SK-N-SH (cell line): ENCODE measurements around the gene ACER3. TPM values are rescaled to one million over a fixed set of nuclear protein-coding genes. Genes with fewer than 3 reads are reported as not detected.

Experiments used
- CTCF ChIA-PET: fragments of 300-600, 350-600 bp; formaldehyde crosslinking; extraction: SDS; loops from one replicate; lab custom pipeline; 2021; lab: Yijun Ruan, JAX
- POLR2A ChIA-PET: fragments of 350-600 bp; sonication (Branson Sonifier 250); formaldehyde crosslinking; extraction: SDS; loops from one replicate; lab custom pipeline; 2020; ENCODE audit warnings: antibody characterized with exemption, inconsistent platforms; lab: Yijun Ruan, JAX
- DNase-seq: peaks from one replicate; pipeline ENCODE4 v3.0.0; 2012
- H2AFZ ChIP-seq: fragments of 200-600 bp; sonication (generic); 2 replicates; pipeline ENCODE4 v1.8.1; 2016; ENCODE audit warnings: antibody characterized with exemption, mild to moderate bottlenecking, low read depth
- H3F3A ChIP-seq: fragments of 200-600 bp; sonication (generic); replicated peaks from 2 replicates; pipeline ENCODE3; 2016; ENCODE audit warnings: antibody characterized with exemption, mild to moderate bottlenecking; ENCODE audit not compliant: insufficient read depth
- H3K27ac ChIP-seq, 2 experiments: fragments of 200-500 bp in 1 of 2; fragments of 200-600 bp in 1 of 2; sonication (Bioruptor generic) in 1 of 2; sonication (generic), shearing (Covaris generic) in 1 of 2; 2 replicates each; pipeline versions ENCODE4 v1.5.1 to v1.6.1; 2014 to 2016; ENCODE audit warnings: low read depth in 2 of 2, inconsistent platforms in 1 of 2, low read length in 1 of 2, mild to moderate bottlenecking in 1 of 2, mixed read lengths in 1 of 2
- H3K27me3 ChIP-seq: fragments of 200-600 bp; sonication (generic), shearing (Covaris generic); 2 replicates; pipeline ENCODE4 v1.6.1; 2016; ENCODE audit warnings: mixed run types; ENCODE audit not compliant: insufficient read depth
- H3K36me3 ChIP-seq, 2 experiments: fragments of 200-500 bp in 1 of 2; fragments of 200-600 bp in 1 of 2; sonication (Bioruptor generic) in 1 of 2; sonication (generic) in 1 of 2; replicated peaks in 1 of 2; 2 replicates each; pipeline versions ENCODE3 to v1.5.1; 2014 to 2016; ENCODE audit warnings: low read length in 1 of 2, mild to moderate bottlenecking in 1 of 2; ENCODE audit not compliant: insufficient read depth in 2 of 2, control insufficient read depth in 1 of 2
- H3K4me1 ChIP-seq, 2 experiments: fragments of 200-500 bp in 1 of 2; fragments of 200-600 bp in 1 of 2; sonication (Bioruptor generic) in 1 of 2; sonication (generic), shearing (Covaris generic) in 1 of 2; 2 replicates each; pipeline versions ENCODE4 v1.5.1 to v1.6.1; 2014 to 2016; ENCODE audit warnings: low read depth in 1 of 2, low read length in 1 of 2, mixed run types in 1 of 2; ENCODE audit not compliant: insufficient read depth in 2 of 2, control insufficient read depth in 1 of 2
- H3K4me2 ChIP-seq: fragments of 200-600 bp; sonication (generic), shearing (Covaris generic); 2 replicates; pipeline ENCODE4 v1.6.1; 2017; ENCODE audit warnings: mixed run types
- H3K4me3 ChIP-seq, 2 experiments: fragments of 200-500 bp in 1 of 2; fragments of 200-600 bp in 1 of 2; sonication (Bioruptor generic) in 1 of 2; sonication (generic), shearing (Covaris generic) in 1 of 2; 2 replicates each; pipeline versions ENCODE4 v1.5.1 to v1.8.1; 2014 to 2016; ENCODE audit warnings: low read depth in 2 of 2, inconsistent platforms in 1 of 2, low read length in 1 of 2, mild to moderate bottlenecking in 1 of 2, mixed read lengths in 1 of 2, moderate library complexity in 1 of 2
- H3K79me2 ChIP-seq: fragments of 200-600 bp; sonication (generic); 2 replicates; pipeline ENCODE4 v1.8.1; 2017; ENCODE audit warnings: mild to moderate bottlenecking; ENCODE audit not compliant: insufficient read depth
- H3K9ac ChIP-seq: fragments of 200-600 bp; sonication (generic); 2 replicates; pipeline ENCODE4 v1.6.1; 2017; ENCODE audit warnings: mixed run types
- H3K9me2 ChIP-seq: fragments of 200-600 bp; sonication (generic); 2 replicates; pipeline ENCODE4 v1.6.1; 2017; ENCODE audit warnings: mixed run types
- H3K9me3 ChIP-seq: fragments of 200-600 bp; sonication (generic); 2 replicates; pipeline ENCODE4 v1.6.1; 2017; ENCODE audit warnings: mixed run types, mild to moderate bottlenecking, moderate library complexity
- H4K20me1 ChIP-seq: fragments of 200-600 bp; sonication (generic); 2 replicates; pipeline ENCODE4 v1.6.1; 2017; ENCODE audit warnings: mild to moderate bottlenecking, mixed run types; ENCODE audit not compliant: insufficient read depth
- EZH2phosphoT487 ChIP-seq: fragments of 200-600 bp; sonication (generic); IDR thresholded peaks from 2 replicates; pipeline ENCODE4 v1.6.1; 2017; ENCODE audit warnings: low read depth, mixed run types, mild to moderate bottlenecking, antibody characterized with exemption, moderate library complexity, borderline replicate concordance
- FOSL2 ChIP-seq: IDR thresholded peaks from 2 replicates; pipeline ENCODE4 v1.4.0; 2012; ENCODE audit warnings: low read depth, mild to moderate bottlenecking, moderate library complexity, borderline replicate concordance
- FOXJ3 ChIP-seq: sonication (generic); formaldehyde crosslinking; IDR thresholded peaks from 2 replicates; pipeline ENCODE4 v1.5.1; 2020; ENCODE audit warnings: mild to moderate bottlenecking, missing genetic modification reagents
- MXI1 ChIP-seq: IDR thresholded peaks from 2 replicates; pipeline ENCODE4 v1.6.1; 2012; ENCODE audit warnings: mild to moderate bottlenecking, low read depth, low read length, improper control_type of control experiment
- POLR2AphosphoS5 ChIP-seq: IDR thresholded peaks from 2 replicates; pipeline ENCODE4 v1.6.1; 2012; ENCODE audit warnings: low read depth, low read length
- TAF1 ChIP-seq: IDR thresholded peaks from 2 replicates; pipeline ENCODE4 v1.6.1; 2012; ENCODE audit warnings: low read depth, mild to moderate bottlenecking, low read length, moderate library complexity, borderline replicate concordance
- TCF12 ChIP-seq: IDR thresholded peaks from 2 replicates; pipeline ENCODE4 v1.4.0; 2012
- WGBS: methylation state at CpG from one replicate; pipeline ENCODE4 v1.1.6; 2017; ENCODE audit warnings: low lambda C conversion rate; 5-methylcytosine and 5-hydroxymethylcytosine counted together
- polyA plus RNA-seq, 3 experiments: library from polyadenylated mRNA; depleted of rRNA; stranded (reverse); fragments of >200 nt; gene quantifications; 2 replicates each; pipeline ENCODE4 v1.2.3, GENCODE V29; 2012
- TF ChIP-seq, protein P1 (sequence below): IDR thresholded peaks from 2 replicates; pipeline ENCODE4 v1.6.1; 2012; ENCODE audit warnings: mild to moderate bottlenecking, low read depth, low read length, moderate library complexity
- TF ChIP-seq, protein P2 (sequence below): fragments of 150-350 bp; IDR thresholded peaks from 2 replicates; pipeline ENCODE4 v1.6.1; 2016; ENCODE audit warnings: mild to moderate bottlenecking, low read depth, low read length
- TF ChIP-seq, protein P3 (sequence below): fragments of 200-600 bp; sonication (generic); IDR thresholded peaks from 2 replicates; pipeline ENCODE4 v1.6.1; 2017; ENCODE audit warnings: antibody characterized with exemption, mild to moderate bottlenecking, moderate library complexity

Gene ACER3
- polyA plus RNA-seq, 1 of the 3 experiments (the other 2 are of a cell fraction): 5.4 TPM

DNA sequence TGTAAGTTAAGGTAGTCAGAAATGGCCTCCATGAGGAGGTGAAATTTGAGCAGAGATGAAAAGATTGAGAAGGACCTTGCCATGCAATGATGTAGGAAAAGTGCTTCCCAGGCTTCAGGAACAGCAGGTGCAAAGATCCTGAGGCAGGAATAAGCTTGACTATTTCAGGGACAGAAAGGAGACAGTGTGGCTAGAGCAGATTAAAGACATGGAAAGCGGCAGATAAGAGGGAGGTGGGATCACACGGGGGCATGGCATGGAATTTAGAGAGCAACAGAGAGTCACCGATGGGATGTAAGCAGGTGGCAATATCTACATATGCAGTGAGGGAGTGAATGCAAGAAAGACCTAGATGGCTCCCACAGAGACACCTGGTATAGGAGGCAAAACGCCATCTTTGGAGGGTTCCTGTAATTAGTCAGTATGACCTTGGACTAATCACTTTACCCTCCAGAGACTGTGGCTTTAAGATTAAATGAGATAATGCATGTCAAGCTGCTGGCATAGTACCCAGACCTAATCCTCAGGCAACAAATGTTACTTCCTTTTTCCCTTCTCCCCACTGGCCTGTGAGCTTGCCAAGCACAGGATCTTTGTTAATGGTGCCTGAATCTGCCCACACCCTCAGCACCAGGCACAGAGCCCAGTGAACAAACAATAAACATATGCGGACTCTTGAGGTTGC, 24.6 kb upstream of the ACER3 start:
- no peak for DNase-seq
- no peak overlapping the region for H3K4me2 ChIP-seq
- CTCF ChIA-PET: interaction anchor here (1.0 to 2.9 kb wide), 2 partner anchors 12 to 102 kb away, joined by 3 to 10 read pairs; no protein-coding TSS in a partner anchor
- H4K20me1 ChIP-seq: no peaks in the 10 kb centered on the region
- H3K27me3 ChIP-seq: peaks cover 38% of the 10 kb centered on the region; the same call in 1 of the 2 replicates
- H3K27ac ChIP-seq: no peak overlapping the region
- H3K4me1 ChIP-seq: peaks cover under 1 to 15% of the 10 kb centered on the region in 2 experiments; a peak in 2 of 4 replicates
- TF ChIP-seq MXI1: no peak
- TF ChIP-seq TAF1: no peak
- no peak for TF ChIP-seq POLR2AphosphoS5
- TF ChIP-seq, protein P1, sequence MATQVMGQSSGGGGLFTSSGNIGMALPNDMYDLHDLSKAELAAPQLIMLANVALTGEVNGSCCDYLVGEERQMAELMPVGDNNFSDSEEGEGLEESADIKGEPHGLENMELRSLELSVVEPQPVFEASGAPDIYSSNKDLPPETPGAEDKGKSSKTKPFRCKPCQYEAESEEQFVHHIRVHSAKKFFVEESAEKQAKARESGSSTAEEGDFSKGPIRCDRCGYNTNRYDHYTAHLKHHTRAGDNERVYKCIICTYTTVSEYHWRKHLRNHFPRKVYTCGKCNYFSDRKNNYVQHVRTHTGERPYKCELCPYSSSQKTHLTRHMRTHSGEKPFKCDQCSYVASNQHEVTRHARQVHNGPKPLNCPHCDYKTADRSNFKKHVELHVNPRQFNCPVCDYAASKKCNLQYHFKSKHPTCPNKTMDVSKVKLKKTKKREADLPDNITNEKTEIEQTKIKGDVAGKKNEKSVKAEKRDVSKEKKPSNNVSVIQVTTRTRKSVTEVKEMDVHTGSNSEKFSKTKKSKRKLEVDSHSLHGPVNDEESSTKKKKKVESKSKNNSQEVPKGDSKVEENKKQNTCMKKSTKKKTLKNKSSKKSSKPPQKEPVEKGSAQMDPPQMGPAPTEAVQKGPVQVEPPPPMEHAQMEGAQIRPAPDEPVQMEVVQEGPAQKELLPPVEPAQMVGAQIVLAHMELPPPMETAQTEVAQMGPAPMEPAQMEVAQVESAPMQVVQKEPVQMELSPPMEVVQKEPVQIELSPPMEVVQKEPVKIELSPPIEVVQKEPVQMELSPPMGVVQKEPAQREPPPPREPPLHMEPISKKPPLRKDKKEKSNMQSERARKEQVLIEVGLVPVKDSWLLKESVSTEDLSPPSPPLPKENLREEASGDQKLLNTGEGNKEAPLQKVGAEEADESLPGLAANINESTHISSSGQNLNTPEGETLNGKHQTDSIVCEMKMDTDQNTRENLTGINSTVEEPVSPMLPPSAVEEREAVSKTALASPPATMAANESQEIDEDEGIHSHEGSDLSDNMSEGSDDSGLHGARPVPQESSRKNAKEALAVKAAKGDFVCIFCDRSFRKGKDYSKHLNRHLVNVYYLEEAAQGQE: no peak
- TF ChIP-seq TCF12: no peak
- TF ChIP-seq, protein P2, sequence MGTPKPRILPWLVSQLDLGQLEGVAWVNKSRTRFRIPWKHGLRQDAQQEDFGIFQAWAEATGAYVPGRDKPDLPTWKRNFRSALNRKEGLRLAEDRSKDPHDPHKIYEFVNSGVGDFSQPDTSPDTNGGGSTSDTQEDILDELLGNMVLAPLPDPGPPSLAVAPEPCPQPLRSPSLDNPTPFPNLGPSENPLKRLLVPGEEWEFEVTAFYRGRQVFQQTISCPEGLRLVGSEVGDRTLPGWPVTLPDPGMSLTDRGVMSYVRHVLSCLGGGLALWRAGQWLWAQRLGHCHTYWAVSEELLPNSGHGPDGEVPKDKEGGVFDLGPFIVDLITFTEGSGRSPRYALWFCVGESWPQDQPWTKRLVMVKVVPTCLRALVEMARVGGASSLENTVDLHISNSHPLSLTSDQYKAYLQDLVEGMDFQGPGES: no peak
- TF ChIP-seq FOXJ3 (CRISPR knock-in tag): no peak
- TF ChIP-seq, all 33 proteins: peak for 0
- Histone ChIP-seq H3K4me3 (no peak overlapping the region), H3F3A (no peaks in the 10 kb centered on the region), H3K36me3 (no peaks in the 10 kb centered on the region), H3K9me2 (no peaks in the 10 kb centered on the region), H3K9me3 (no peaks in the 10 kb centered on the region), H2AFZ (no peak overlapping the region), H3K9ac (no peak overlapping the region), H3K79me2 (no peaks in the 10 kb centered on the region)
- POLR2A ChIA-PET: no interaction called here
- 59% methylated on average over 5 of the region's 5 CpGs for WGBS

DNA sequence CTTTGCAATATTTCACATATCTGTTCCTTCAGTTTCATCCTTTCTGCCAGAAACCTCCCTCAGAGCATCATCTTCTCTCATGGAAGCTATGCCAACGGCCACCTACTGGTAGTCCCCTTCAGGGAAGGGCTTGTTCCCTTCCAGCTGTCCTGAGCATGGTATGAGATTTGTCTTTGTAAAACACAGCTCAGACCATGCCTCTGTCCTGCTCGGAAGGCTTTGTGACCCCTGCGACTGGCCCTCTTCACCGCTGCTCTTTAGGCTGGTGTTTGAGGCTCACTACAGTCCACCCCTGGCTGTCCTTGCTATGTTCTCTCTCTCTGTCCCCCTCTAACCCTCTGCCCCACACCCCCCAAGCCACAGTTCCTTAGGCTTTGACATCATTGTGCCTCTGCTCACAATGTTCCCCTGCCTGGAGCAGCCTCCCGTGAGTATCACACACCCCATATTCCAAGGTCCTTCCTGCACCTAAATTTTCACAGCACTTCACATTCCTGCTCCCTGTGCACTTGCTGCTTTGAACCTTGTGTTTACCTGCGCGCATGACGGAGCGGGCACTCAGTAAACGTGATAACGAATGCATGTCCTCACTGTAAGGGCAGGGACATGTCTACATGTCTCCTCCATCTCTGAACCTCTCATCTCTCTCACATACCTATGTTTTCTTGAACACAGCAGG, 24.0 kb upstream of the ACER3 start:
- Histone ChIP-seq H3K79me2 (no peaks in the 10 kb centered on the region), H3K4me1 (peaks cover 0 to 14% of the 10 kb centered on the region in 2 experiments; a peak in 1 of 4 replicates), H3K9me2 (no peaks in the 10 kb centered on the region), H3K4me2 (no peak overlapping the region), H4K20me1 (no peaks in the 10 kb centered on the region), H3K27ac (no peak overlapping the region), H3K27me3 (peaks cover 43% of the 10 kb centered on the region; the same call in 1 of the 2 replicates), H3K36me3 (no peaks in the 10 kb centered on the region), H2AFZ (no peak overlapping the region), H3K4me3 (no peak overlapping the region), H3K9ac (no peak overlapping the region), H3F3A (no peaks in the 10 kb centered on the region), H3K9me3 (no peaks in the 10 kb centered on the region)
- no peak for DNase-seq
- POLR2A ChIA-PET: no interaction called here
- 86% methylated on average over 11 of the region's 11 CpGs for WGBS
- CTCF ChIA-PET: interaction anchor here (1.0 to 2.9 kb wide), 2 partner anchors 11 to 103 kb away, joined by 3 to 10 read pairs; no protein-coding TSS in a partner anchor
- TF ChIP-seq FOSL2 (no peak), EZH2phosphoT487 (no peak)
- TF ChIP-seq, protein P3, sequence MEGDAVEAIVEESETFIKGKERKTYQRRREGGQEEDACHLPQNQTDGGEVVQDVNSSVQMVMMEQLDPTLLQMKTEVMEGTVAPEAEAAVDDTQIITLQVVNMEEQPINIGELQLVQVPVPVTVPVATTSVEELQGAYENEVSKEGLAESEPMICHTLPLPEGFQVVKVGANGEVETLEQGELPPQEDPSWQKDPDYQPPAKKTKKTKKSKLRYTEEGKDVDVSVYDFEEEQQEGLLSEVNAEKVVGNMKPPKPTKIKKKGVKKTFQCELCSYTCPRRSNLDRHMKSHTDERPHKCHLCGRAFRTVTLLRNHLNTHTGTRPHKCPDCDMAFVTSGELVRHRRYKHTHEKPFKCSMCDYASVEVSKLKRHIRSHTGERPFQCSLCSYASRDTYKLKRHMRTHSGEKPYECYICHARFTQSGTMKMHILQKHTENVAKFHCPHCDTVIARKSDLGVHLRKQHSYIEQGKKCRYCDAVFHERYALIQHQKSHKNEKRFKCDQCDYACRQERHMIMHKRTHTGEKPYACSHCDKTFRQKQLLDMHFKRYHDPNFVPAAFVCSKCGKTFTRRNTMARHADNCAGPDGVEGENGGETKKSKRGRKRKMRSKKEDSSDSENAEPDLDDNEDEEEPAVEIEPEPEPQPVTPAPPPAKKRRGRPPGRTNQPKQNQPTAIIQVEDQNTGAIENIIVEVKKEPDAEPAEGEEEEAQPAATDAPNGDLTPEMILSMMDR: no peak
- TF ChIP-seq, protein P2: no peak
